ENCODE data around the gene SLC34A3.

- TF ChIP-seq CTCF (IDR thresholded peaks at IDR 0.05) (peak in 2 of 6 experiments; percentile 11 to 15), POLR2A (IDR thresholded peaks at IDR 0.05) (peak in 2 of 4 donors; percentile 50 to 70)
Observed at GRCh38 chr9:137217276-137218211, 13.2 kb upstream of the SLC34A3 start.

Data from esophagus squamous epithelium (tissue), 4 donors.